K562 (cell line): ENCODE results near the gene PARD6B. TPM values are rescaled to one million over a fixed set of nuclear protein-coding genes. Genes with fewer than 3 reads are reported as not detected.

Experiments
- BACH1 ChIP-seq: fragments of 200-800 bp; sonication (Bioruptor generic); IDR thresholded peaks from 2 replicates; pipeline ENCODE4 v1.6.1; 2016; ENCODE audit warnings: missing genetic modification characterization, missing compliant biosample characterization
- BRD9 ChIP-seq: fragments of 450-650 bp; IDR thresholded peaks from 2 replicates; pipeline ENCODE4 v1.6.1; 2018; ENCODE audit warnings: low read depth; ENCODE audit not compliant: partially characterized antibody
- ERF ChIP-seq: fragments of 450-650 bp; formaldehyde crosslinking; IDR thresholded peaks from 2 replicates; pipeline ENCODE4 v1.4.0; 2020; ENCODE audit warnings: mild to moderate bottlenecking, mixed read lengths
- EWSR1 ChIP-seq: fragments of 450-650 bp; IDR thresholded peaks from 2 replicates; pipeline ENCODE4 v1.6.1; 2018; ENCODE audit warnings: borderline replicate concordance, mild to moderate bottlenecking, low read depth, moderate library complexity; ENCODE audit not compliant: partially characterized antibody
- FOXP1 ChIP-seq: sonication (generic); formaldehyde crosslinking; IDR thresholded peaks from 2 replicates; pipeline ENCODE4 v1.8.0; 2022; ENCODE audit warnings: mild to moderate bottlenecking, missing genetic modification reagents
- KLF1 ChIP-seq: fragments of 450-650 bp; IDR thresholded peaks from 2 replicates; pipeline ENCODE4 v1.6.1; 2016; ENCODE audit warnings: missing genetic modification characterization, missing compliant biosample characterization
- RUNX1 ChIP-seq: sonication (generic); IDR thresholded peaks from 2 replicates; pipeline ENCODE4 v1.6.1; 2016; ENCODE audit warnings: antibody characterized with exemption, low read depth
- polyA plus RNA-seq, 8 experiments: library from polyadenylated mRNA; depleted of rRNA in 4 of 8; stranded (reverse) in 5 of 8; unstranded in 3 of 8; fragments of >200 nt; fragmentation: Nextera tagmentation in 2 of 8; fragmentation: Illumina TruSeq in 1 of 8; extraction: Ambion mirVana in 2 of 8; extraction: Trizol in 1 of 8; gene quantifications; 2 replicates each; pipeline versions ENCODE4 v1.2.1 to v1.2.3, GENCODE V29; 2011 to 2014; ENCODE audit warnings: inconsistent platforms in 1 of 8, missing spikeins in 1 of 8
- total RNA-seq, 7 experiments: library from RNA; depleted of rRNA in 6 of 7; stranded (reverse); fragments of >200 nt in 6 of 7; fragmentation: Illumina TruSeq in 2 of 7; extraction: Trizol in 2 of 7; gene quantifications; 2 replicates each; pipeline versions ENCODE4 v1.2.1 to v1.2.3, GENCODE V29; 2011 to 2021; ENCODE audit warnings: low replicate concordance in 1 of 7
- TF ChIP-seq, protein P1 (sequence below): fragments of 250-450 bp; sonication (Bioruptor Pico); IDR thresholded peaks from 2 replicates; pipeline ENCODE4 v1.8.0; 2022; ENCODE audit warnings: inconsistent platforms
- TF ChIP-seq, protein P2 (sequence below), 2 experiments: fragments of 450-650 bp; IDR thresholded peaks; 2 replicates each; pipeline ENCODE4 v1.6.1; 2016; ENCODE audit warnings: mild to moderate bottlenecking in 2 of 2, borderline replicate concordance in 1 of 2, low read depth in 1 of 2, moderate library complexity in 1 of 2
- TF ChIP-seq, protein P3 (sequence below): fragments of 450-650 bp; IDR thresholded peaks from 2 replicates; pipeline ENCODE4 v1.7.0; 2016; ENCODE audit warnings: borderline replicate concordance
- TF ChIP-seq, protein P4 (sequence below): fragments of 250-450 bp; sonication (Bioruptor Pico); IDR thresholded peaks from 2 replicates; pipeline ENCODE4 v1.8.0; 2021; ENCODE audit warnings: moderate library complexity, mild to moderate bottlenecking, inconsistent platforms
- TF ChIP-seq, protein P5 (sequence below): fragments of 250-450 bp; sonication (Bioruptor Pico); IDR thresholded peaks from 2 replicates; pipeline ENCODE4 v1.4.0; 2020; ENCODE audit warnings: mild to moderate bottlenecking, moderate library complexity

The PARD6B gene
- total and polyA plus RNA-seq, 9 of the 15 experiments (the other 6 are each of a cell fraction or from before 2014, with no cell fraction given): 1.7 to 12.3 (median 5.5) TPM

GRCh38 chr20:50788045-50788991, 56.9 kb downstream of the PARD6B start (continued):
- TF ChIP-seq, protein P1, sequence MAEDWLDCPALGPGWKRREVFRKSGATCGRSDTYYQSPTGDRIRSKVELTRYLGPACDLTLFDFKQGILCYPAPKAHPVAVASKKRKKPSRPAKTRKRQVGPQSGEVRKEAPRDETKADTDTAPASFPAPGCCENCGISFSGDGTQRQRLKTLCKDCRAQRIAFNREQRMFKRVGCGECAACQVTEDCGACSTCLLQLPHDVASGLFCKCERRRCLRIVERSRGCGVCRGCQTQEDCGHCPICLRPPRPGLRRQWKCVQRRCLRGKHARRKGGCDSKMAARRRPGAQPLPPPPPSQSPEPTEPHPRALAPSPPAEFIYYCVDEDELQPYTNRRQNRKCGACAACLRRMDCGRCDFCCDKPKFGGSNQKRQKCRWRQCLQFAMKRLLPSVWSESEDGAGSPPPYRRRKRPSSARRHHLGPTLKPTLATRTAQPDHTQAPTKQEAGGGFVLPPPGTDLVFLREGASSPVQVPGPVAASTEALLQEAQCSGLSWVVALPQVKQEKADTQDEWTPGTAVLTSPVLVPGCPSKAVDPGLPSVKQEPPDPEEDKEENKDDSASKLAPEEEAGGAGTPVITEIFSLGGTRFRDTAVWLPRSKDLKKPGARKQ (CRISPR knock-in tag): no peak
- TF ChIP-seq, protein P2, sequence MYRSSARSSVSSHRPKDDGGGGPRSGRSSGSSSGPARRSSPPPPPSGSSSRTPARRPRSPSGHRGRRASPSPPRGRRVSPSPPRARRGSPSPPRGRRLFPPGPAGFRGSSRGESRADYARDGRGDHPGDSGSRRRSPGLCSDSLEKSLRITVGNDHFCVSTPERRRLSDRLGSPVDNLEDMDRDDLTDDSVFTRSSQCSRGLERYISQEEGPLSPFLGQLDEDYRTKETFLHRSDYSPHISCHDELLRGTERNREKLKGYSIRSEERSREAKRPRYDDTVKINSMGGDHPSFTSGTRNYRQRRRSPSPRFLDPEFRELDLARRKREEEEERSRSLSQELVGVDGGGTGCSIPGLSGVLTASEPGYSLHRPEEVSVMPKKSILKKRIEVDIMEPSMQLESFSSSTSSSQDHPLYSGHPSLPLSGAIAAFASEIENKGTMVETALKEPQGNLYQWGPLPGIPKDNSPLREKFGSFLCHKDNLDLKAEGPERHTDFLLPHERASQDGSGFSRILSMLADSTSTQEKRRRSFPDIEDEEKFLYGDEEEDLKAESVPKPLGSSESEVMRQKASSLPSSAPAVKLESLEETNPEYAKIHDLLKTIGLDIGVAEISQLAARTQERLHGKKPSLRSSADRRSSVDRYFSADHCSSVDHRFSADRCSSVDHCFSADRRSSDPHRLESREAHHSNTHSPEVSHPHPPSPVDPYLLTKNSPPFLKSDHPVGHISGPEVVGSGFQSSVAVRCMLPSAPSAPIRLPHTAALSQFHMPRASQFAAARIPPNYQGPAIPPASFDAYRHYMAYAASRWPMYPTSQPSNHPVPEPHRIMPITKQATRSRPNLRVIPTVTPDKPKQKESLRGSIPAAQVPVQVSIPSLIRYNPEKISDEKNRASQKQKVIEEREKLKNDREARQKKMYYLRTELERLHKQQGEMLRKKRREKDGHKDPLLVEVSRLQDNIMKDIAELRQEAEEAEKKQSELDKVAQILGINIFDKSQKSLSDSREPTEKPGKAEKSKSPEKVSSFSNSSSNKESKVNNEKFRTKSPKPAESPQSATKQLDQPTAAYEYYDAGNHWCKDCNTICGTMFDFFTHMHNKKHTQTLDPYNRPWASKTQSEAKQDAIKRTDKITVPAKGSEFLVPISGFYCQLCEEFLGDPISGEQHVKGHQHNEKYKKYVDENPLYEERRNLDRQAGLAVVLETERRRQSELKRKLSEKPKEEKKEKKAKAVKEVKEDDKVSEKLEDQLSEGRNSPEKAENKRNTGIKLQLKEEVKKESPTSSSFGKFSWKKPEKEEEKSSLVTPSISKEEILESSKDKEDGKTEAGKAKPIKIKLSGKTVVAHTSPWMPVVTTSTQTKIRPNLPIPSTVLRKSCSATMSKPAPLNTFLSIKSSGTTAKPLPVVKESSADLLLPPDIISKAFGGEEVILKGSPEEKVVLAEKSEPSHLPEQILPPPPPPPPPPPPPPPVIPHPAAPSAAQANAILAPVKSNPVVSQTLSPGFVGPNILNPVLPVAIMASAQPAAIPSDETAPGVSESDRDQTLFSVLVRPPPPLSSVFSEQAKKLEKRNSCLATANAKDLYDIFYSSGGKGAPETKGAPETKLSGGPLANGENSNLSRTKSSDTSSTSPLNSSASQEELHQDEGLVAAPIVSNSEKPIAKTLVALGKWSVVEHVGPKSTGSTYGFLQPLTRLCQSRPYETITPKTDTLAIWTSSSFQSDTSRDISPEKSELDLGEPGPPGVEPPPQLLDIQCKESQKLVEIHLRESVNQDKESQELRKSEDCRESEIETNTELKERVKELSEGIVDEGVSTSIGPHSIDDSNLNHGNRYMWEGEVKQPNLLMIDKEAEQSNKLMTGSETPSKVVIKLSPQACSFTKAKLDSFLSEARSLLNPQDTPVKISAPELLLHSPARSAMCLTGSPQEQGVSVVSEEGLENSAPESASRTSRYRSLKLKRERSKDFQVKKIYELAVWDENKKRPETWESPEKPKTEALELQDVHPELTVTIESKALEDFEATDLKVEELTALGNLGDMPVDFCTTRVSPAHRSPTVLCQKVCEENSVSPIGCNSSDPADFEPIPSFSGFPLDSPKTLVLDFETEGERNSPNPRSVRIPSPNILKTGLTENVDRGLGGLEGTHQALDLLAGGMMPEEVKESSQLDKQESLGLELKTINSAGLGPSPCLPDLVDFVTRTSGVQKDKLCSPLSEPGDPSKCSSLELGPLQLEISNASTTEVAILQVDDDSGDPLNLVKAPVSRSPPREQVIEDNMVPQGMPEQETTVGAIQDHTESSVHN (IDR thresholded peaks at IDR 0.05; ENCODE audit: borderline replicate concordance in 1 of 2, low read depth in 1 of 2): no peak
- TF ChIP-seq ERF (CRISPR knock-in tag) (no peak), BACH1 (tag) (peak; percentile 54; the same call in 1 of the 2 replicates), KLF1 (no peak), BRD9 (peak; percentile 61), EWSR1 (no peak), RUNX1 (no peak), FOXP1 (CRISPR knock-in tag) (no peak)
- TF ChIP-seq, protein P3, sequence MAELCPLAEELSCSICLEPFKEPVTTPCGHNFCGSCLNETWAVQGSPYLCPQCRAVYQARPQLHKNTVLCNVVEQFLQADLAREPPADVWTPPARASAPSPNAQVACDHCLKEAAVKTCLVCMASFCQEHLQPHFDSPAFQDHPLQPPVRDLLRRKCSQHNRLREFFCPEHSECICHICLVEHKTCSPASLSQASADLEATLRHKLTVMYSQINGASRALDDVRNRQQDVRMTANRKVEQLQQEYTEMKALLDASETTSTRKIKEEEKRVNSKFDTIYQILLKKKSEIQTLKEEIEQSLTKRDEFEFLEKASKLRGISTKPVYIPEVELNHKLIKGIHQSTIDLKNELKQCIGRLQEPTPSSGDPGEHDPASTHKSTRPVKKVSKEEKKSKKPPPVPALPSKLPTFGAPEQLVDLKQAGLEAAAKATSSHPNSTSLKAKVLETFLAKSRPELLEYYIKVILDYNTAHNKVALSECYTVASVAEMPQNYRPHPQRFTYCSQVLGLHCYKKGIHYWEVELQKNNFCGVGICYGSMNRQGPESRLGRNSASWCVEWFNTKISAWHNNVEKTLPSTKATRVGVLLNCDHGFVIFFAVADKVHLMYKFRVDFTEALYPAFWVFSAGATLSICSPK: no peak
- TF ChIP-seq, protein P4, sequence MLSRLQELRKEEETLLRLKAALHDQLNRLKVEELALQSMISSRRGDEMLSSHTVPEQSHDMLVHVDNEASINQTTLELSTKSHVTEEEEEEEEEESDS (CRISPR knock-in tag): no peak
- TF ChIP-seq, protein P5, sequence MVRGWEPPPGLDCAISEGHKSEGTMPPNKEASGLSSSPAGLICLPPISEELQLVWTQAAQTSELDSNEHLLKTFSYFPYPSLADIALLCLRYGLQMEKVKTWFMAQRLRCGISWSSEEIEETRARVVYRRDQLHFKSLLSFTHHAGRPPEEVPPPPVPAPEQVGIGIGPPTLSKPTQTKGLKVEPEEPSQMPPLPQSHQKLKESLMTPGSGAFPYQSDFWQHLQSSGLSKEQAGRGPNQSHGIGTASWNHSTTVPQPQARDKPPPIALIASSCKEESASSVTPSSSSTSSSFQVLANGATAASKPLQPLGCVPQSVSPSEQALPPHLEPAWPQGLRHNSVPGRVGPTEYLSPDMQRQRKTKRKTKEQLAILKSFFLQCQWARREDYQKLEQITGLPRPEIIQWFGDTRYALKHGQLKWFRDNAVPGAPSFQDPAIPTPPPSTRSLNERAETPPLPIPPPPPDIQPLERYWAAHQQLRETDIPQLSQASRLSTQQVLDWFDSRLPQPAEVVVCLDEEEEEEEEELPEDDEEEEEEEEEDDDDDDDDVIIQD (CRISPR knock-in tag): no peak
